GM23338 (cell line): Measurements from ENCODE around the gene CGB2.

Experiments used
- EZH2 ChIP-seq: fragments of 200-600 bp; sonication (generic); IDR thresholded peaks from one replicate; pipeline ENCODE4 v1.8.0; 2017; ENCODE audit warnings: antibody characterized with exemption, mild to moderate bottlenecking, low read depth; ENCODE audit not compliant: unreplicated experiment
- POLR2AphosphoS5 ChIP-seq: IDR thresholded peaks from 2 replicates; pipeline ENCODE4 v1.6.1; 2016; ENCODE audit warnings: antibody characterized with exemption, low read depth
- TF ChIP-seq, protein P1 (sequence below): IDR thresholded peaks from one replicate; pipeline ENCODE4 v1.6.1; 2018; ENCODE audit warnings: antibody characterized with exemption; ENCODE audit not compliant: unreplicated experiment
- TF ChIP-seq, protein P2 (sequence below), 2 experiments: fragments of 200-600 bp in 1 of 2; sonication (generic) in 1 of 2; conservative IDR thresholded peaks; 2 replicates each; pipeline versions ENCODE4 v1.5.1 to v1.6.1; 2016 to 2017; ENCODE audit warnings: antibody characterized with exemption in 2 of 2, low read depth in 2 of 2, mild to moderate bottlenecking in 2 of 2, moderate library complexity in 1 of 2

DNA sequence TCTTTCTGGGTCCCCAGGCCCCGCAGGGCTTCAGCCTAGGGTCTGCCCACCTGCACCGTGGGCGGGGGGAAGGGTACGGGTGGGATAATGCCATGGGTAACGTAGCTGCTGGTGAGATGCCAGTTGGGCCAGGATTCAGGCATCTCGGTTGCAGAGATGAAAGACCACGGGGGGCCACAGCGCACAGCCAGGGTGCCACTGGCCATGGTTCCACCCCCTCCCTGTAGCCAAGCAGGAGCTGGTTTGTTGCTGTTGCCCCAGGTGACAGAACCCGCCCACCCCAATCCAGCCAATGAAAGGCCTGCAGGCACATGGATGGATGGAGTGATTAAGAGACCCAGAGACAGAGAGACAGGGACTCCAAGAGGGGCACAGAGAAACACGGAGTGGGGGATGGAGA lies 26.9 kb downstream of the CGB2 start:
- TF ChIP-seq, protein P1, sequence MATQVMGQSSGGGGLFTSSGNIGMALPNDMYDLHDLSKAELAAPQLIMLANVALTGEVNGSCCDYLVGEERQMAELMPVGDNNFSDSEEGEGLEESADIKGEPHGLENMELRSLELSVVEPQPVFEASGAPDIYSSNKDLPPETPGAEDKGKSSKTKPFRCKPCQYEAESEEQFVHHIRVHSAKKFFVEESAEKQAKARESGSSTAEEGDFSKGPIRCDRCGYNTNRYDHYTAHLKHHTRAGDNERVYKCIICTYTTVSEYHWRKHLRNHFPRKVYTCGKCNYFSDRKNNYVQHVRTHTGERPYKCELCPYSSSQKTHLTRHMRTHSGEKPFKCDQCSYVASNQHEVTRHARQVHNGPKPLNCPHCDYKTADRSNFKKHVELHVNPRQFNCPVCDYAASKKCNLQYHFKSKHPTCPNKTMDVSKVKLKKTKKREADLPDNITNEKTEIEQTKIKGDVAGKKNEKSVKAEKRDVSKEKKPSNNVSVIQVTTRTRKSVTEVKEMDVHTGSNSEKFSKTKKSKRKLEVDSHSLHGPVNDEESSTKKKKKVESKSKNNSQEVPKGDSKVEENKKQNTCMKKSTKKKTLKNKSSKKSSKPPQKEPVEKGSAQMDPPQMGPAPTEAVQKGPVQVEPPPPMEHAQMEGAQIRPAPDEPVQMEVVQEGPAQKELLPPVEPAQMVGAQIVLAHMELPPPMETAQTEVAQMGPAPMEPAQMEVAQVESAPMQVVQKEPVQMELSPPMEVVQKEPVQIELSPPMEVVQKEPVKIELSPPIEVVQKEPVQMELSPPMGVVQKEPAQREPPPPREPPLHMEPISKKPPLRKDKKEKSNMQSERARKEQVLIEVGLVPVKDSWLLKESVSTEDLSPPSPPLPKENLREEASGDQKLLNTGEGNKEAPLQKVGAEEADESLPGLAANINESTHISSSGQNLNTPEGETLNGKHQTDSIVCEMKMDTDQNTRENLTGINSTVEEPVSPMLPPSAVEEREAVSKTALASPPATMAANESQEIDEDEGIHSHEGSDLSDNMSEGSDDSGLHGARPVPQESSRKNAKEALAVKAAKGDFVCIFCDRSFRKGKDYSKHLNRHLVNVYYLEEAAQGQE: no peak
- TF ChIP-seq, protein P2, sequence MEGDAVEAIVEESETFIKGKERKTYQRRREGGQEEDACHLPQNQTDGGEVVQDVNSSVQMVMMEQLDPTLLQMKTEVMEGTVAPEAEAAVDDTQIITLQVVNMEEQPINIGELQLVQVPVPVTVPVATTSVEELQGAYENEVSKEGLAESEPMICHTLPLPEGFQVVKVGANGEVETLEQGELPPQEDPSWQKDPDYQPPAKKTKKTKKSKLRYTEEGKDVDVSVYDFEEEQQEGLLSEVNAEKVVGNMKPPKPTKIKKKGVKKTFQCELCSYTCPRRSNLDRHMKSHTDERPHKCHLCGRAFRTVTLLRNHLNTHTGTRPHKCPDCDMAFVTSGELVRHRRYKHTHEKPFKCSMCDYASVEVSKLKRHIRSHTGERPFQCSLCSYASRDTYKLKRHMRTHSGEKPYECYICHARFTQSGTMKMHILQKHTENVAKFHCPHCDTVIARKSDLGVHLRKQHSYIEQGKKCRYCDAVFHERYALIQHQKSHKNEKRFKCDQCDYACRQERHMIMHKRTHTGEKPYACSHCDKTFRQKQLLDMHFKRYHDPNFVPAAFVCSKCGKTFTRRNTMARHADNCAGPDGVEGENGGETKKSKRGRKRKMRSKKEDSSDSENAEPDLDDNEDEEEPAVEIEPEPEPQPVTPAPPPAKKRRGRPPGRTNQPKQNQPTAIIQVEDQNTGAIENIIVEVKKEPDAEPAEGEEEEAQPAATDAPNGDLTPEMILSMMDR (conservative IDR thresholded peaks at IDR 0.05; ENCODE audit: low read depth in 2 of 2): no peak
- TF ChIP-seq EZH2 (no peak), POLR2AphosphoS5 (no peak)
